Measurements from ENCODE around the gene DSN1.
"Not testable (repeated sequence)": the region's sequence is repeated elsewhere in the genome, so short reads cannot be mapped to it uniquely, and the experiment has no call there.

Gene DSN1

GRCh38 chr20:36773597-36774390 lies at the start of gene DSN1:
Gene DSN1 (minus strand): TSS chr20:36773763. CDS start chr20:36771458, 2,305 bp downstream.
- DNase-seq = peak; percentile 95

- DNase-seq = no peak
Measured at GRCh38 chr20:36823121-36823520, 49.6 kb upstream of the DSN1 start.

GRCh38 chr20:36821964-36822437 lies 48.4 kb upstream of the DSN1 start:
- no peak for DNase-seq

- DNase-seq = no peak
Measured at GRCh38 chr20:36820928-36821327, 47.4 kb upstream of the DSN1 start.

GRCh38 chr20:36820073-36820472 lies 46.5 kb upstream of the DSN1 start:
- DNase-seq = no peak

GRCh38 chr20:36819659-36820058 lies 46.1 kb upstream of the DSN1 start:
- no peak for DNase-seq

GRCh38 chr20:36818861-36819260 lies 45.3 kb upstream of the DSN1 start:
- no peak for DNase-seq

- DNase-seq = no peak
Measured at GRCh38 chr20:36818185-36818584, 44.6 kb upstream of the DSN1 start.

GRCh38 chr20:36817496-36817895 lies 43.9 kb upstream of the DSN1 start:
- no peak for DNase-seq

- no peak for DNase-seq
Measured at GRCh38 chr20:36815454-36816091, 42.0 kb upstream of the DSN1 start.

- DNase-seq = no peak
Measured at GRCh38 chr20:36812594-36813463, 39.3 kb upstream of the DSN1 start.

GRCh38 chr20:36808317-36809257 lies 35.0 kb upstream of the DSN1 start:
- peak; percentile 73 for DNase-seq

GRCh38 chr20:36806049-36806448 lies 32.5 kb upstream of the DSN1 start:
- no peak for DNase-seq

GRCh38 chr20:36805396-36805795 lies 31.8 kb upstream of the DSN1 start:
- DNase-seq = no peak

GRCh38 chr20:36804425-36804824 lies 30.9 kb upstream of the DSN1 start:
- no peak for DNase-seq

GRCh38 chr20:36802326-36803222 lies 29.0 kb upstream of the DSN1 start:
- no peak for DNase-seq

GRCh38 chr20:36800410-36800809 lies 26.8 kb upstream of the DSN1 start:
- DNase-seq = no peak

GRCh38 chr20:36799313-36799712 lies 25.8 kb upstream of the DSN1 start:
- DNase-seq = not testable (repeated sequence)

- DNase-seq = no peak
Measured at GRCh38 chr20:36796875-36797274, 23.3 kb upstream of the DSN1 start.

GRCh38 chr20:36796117-36796516 lies 22.6 kb upstream of the DSN1 start:
- DNase-seq = no peak

- no peak for DNase-seq
Measured at GRCh38 chr20:36795691-36796090, 22.1 kb upstream of the DSN1 start.
